ENCODE results near the gene LMBR1.

Gene LMBR1

GRCh38 chr7:156793334-156793733, 99.6 kb downstream of the LMBR1 start:
- DNase-seq (ENCODE audit: low read depth in 2 of 2), result no peak

DNA sequence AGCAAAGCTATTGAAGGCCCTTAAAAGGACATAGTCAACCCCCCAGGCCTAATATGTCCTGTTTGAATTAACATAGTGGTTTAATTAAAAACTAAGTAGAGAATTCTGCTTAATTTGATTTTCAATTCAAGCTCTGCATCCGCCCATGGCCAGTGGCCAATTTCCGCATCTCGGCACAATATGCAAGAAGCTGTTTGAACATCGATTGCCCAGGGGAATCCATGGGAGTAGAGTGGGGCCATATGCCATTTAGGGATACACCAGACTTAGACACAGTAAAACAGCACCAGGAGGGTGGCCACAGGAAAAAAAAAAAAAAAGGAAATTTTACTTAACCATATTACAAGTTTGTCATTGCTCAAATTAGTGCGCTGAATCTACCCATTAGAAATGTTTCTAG, 100.4 kb downstream of the LMBR1 start:
- DNase-seq (ENCODE audit: low read depth in 2 of 2), result no peak

GRCh38 chr7:156791241-156791640, 101.7 kb downstream of the LMBR1 start:
- no peak for DNase-seq (ENCODE audit: low read depth in 2 of 2)

DNA sequence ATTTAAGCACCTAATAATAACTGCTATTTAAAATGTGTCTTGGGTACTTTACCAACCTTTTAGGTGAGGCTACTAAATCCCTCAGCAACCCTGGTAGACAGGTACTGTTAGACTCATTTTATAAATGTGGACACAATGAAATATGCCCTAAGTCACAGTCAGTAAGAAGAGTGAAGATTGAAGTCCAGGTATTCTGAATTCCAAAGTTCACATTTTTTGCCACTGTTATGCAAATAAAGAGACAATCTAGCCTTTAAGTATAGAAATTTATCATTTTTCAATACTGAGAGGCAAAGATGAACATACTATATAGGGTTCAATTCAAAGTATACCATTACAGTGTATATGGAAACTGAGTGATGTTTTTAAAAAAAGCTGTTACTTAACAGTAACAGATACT, 102.7 kb downstream of the LMBR1 start:
- DNase-seq (ENCODE audit: low read depth in 2 of 2), result no peak

DNA sequence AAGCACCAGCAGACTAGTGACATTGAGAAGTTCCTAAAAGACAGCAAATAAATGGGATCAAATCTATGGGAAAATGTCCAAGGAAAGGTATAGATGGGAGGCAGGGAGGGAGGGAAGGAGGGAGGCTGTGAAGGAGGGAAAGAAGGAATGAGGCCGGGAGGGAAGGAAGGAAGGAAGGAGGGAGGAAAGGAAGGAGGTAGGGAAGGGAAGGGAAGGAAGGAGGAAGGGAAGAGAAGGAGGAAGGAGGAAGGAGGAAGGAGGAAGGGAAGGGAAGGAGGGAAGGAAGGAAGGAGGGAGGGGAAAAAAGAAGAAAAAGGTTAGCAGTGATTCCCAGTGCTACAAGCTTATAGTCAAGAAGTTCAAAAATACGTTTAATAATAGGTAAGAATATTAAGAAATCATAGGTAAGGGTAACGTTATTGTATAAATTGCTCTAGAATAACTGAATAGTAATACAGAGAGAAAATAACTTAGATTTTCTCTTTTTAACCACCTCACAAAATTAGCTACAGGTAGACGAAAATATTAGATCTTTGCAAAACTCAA, 106.9 kb downstream of the LMBR1 start:
- DNase-seq (ENCODE audit: low read depth in 2 of 2), result no peak

DNA sequence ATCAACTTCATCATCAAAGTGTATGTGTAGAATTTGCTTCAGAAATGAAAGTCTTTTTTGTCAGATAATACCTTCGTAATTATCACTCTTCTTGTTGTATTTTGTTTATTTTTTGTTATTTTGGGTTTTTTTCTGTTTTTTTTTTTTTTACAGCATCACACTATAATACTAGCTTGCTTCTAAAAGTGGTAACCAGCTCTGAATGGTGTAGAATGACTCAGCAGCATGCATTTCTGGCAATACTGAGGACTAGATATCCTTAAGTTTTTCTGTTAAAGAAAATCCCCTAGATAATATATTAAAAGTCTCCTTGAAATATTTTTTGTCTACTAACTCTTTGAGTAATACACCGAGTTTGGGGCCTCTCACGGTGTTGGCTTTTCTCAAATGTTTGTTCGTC, 109.1 kb downstream of the LMBR1 start:
- no peak for DNase-seq (ENCODE audit: low read depth in 2 of 2)

- no peak for DNase-seq (ENCODE audit: low read depth in 2 of 2)
Observed at GRCh38 chr7:156781972-156782371, 111.0 kb downstream of the LMBR1 start.

DNA sequence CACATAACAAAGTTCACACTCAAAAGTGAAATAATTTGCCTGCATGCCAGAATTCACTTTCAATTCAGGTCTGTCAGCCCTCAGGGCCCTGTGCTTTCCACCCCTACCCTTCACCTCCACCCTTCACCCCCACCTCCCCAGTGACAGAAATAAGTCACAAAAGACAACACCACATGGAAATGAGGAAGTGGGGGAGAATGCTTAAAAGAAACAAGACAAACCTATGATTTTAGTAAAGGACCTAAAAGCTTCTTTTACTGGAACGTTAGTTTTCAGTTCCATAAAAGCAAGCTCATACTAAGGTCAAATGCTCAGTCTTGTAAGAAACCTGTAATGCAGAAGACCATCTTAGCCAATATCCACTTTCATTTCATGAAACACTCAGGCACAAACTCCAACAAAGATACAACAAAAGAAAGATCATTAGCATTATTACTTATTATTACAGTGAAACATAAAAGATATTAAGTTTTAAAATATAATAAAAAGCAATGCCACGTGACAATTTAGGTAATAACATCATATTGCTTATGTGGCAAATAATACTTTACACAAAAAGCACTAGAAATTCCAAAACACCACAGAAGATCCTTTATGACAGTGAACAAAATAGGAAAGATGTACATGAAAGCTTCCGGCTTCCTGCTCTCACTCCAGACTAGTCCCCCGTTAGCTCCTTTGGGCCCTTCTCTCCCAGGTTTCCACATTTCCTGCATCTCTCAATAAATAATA, 112.1 kb downstream of the LMBR1 start:
- no peak for DNase-seq (ENCODE audit: low read depth in 2 of 2)

DNA sequence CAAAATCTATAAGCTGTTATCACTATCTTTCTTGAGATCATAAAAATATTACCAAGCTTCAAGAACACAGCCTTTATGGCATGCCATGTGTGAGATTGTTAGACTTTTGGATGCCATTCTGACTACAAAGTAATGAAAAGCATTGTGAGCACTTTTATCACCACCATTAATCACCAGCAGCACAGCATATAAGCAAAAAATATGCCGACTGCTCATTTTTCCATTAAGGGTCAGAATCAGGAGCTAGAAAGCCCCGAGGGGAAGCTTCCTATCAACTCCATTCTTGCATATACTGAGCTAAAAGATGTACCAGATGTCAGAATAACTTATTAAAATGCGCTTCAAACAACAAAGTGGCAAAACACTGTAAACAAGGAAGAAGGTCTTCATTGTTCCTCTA, 114.3 kb downstream of the LMBR1 start:
- DNase-seq (ENCODE audit: low read depth in 2 of 2), result no peak

GRCh38 chr7:156778201-156778600, 114.8 kb downstream of the LMBR1 start:
- no peak for DNase-seq (ENCODE audit: low read depth in 2 of 2)

- DNase-seq (ENCODE audit: low read depth in 2 of 2), result peak in 1 of 2 donors; percentile 23
Observed at GRCh38 chr7:156777364-156778069, 115.5 kb downstream of the LMBR1 start.

- no peak for DNase-seq (ENCODE audit: low read depth in 2 of 2)
Observed at GRCh38 chr7:156776527-156776926, 116.5 kb downstream of the LMBR1 start.

DNA sequence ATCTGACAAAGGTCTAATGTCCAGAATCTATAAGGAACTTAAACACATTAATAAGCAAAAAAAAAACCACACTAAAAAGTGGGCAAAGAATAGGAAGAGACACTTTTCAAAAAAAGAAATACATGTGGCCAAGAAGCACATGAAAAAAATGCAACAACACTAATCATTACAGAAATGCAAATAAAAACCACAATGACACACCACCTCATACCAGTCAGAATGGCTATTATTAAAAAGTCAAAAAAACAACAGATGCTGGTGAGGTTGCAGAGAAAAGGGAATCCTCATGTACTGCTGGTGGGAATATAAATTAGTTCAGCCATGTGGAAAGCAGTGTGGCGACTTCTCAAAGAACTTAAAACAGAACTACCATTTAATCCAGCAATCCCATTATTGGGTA, 119.0 kb downstream of the LMBR1 start:
- DNase-seq (ENCODE audit: low read depth in 2 of 2), result no peak

DNA sequence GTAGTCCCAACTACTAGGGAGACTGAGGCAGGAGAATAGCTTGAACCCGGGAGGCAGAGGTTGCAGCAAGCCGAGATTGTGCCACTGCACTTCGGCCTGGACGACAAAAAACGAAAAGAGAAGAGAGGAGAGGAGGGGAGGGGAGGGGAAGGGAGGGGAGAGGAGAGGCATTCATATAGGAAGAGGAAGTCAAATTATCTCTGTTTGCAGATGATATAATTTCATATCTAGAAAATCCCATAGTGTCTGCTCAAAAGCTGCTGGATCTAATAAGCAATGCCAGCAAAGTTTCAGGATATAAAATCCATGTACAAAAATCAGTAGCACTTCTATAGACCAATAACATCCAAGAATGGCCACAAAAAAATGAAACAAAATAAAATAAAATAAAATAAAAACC, 120.3 kb downstream of the LMBR1 start:
- no peak for DNase-seq (ENCODE audit: low read depth in 2 of 2)

GRCh38 chr7:156768698-156769472, 124.1 kb downstream of the LMBR1 start:
- DNase-seq (ENCODE audit: low read depth in 2 of 2), result no peak

- no peak for DNase-seq (ENCODE audit: low read depth in 2 of 2)
Observed at GRCh38 chr7:156766666-156767065, 126.3 kb downstream of the LMBR1 start.

DNA sequence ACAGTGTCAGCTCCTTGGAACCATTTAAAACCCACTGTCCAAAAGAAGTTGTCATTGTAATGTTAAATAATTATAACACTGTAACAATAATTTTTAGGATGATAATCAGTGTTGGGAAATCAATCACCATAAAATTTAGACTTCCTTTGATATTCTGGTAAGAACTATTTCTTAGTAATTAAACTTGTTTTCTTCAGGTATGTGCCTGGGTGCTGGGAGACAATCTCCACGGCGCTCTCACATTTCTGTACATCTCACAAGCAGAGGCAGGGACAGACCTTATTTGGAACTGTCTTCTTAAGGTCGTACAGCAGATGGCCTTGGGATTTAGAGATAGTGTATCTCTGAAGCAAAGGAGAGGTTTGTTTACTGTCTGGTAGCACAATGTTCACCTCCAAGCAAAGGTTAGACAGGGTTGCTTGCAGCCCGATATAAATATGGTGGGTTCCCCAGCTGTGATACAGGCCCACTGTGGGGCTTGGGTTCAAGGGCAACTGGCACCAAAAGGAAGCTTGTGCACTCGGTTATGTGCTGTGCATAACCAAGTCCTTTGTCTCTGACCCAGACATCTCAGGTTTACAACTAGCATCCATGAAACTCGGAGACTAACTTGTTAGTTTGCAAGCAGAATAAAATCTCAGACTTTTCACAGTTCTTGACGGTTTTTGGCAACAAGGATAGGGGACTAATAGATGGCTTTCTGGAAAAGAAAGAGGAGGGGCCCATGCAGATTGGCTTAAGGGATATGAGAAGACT, 126.9 kb downstream of the LMBR1 start:
- DNase-seq (ENCODE audit: low read depth in 2 of 2), result no peak

GRCh38 chr7:156764766-156765165, 128.2 kb downstream of the LMBR1 start:
- DNase-seq (ENCODE audit: low read depth in 2 of 2), result no peak

DNA sequence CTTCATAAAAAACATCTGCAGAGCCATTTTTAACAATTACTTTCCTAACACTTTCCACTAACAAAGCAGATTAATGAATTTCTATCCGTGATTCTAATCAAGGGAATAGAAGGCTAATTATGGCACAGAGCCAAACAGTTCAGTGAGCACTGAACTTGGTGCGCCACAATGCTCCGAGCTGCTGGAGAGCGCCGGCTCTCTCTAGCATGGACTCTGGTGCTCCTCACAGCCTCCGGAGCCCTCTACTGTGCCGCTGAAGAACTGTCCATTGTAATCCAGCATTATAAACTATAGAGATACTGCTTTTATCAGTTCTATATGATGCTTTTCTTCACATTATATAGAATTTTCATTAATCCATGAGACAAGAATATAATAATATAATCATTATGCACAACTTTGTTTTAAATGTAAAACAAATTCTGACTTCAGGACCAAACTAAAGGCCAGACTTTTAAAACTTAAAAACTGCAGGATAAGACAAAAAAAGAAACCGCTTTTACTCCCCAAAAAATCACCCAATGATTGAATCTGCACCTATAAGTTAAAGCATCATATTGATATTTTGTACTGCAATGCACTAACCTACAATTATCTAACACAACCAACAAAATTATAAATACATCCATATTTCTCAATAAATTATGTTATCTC, 128.8 kb downstream of the LMBR1 start:
- DNase-seq (ENCODE audit: low read depth in 2 of 2), result no peak

- no peak for DNase-seq (ENCODE audit: low read depth in 2 of 2)
Observed at GRCh38 chr7:156759579-156760202, 133.3 kb downstream of the LMBR1 start.

- DNase-seq (ENCODE audit: low read depth in 2 of 2), result no peak
Observed at GRCh38 chr7:156759143-156759542, 133.8 kb downstream of the LMBR1 start.

All from activated CD8-positive, alpha-beta memory T cell treated with anti-CD3 and anti-CD28 coated beads for 4 hours (primary cell).